Muscle of leg (tissue), 11 donors: ENCODE results near the gene HOXB3. TPM values are rescaled to one million over a fixed set of nuclear protein-coding genes. Genes with fewer than 3 reads are reported as not detected.

Experiments
- DNase-seq: peaks from one replicate; pipeline ENCODE4 v3.0.0; 2013
- H3K27ac ChIP-seq: one replicate; pipeline ENCODE4 v1.5.1; 2013; ENCODE audit warnings: mild to moderate bottlenecking, low read length, control low read depth
- H3K27me3 ChIP-seq: one replicate; pipeline ENCODE4 v1.6.1; 2013; ENCODE audit warnings: low read length; ENCODE audit not compliant: control insufficient read depth, insufficient read depth
- H3K36me3 ChIP-seq: one replicate; pipeline ENCODE4 v1.6.1; 2013; ENCODE audit warnings: low read length; ENCODE audit not compliant: control insufficient read depth, insufficient read depth
- H3K4me1 ChIP-seq: one replicate; pipeline ENCODE4 v1.6.1; 2013; ENCODE audit warnings: low read length; ENCODE audit not compliant: control insufficient read depth, insufficient read depth
- H3K4me3 ChIP-seq: one replicate; pipeline ENCODE4 v1.5.1; 2013; ENCODE audit warnings: low read length, control low read depth
- H3K9me3 ChIP-seq: replicated peaks from 2 replicates; pipeline ENCODE4 v1.6.1; 2013; ENCODE audit warnings: low read depth, low read length; ENCODE audit not compliant: control insufficient read depth
- WGBS: methylation state at CpG from one replicate; pipeline ENCODE4 v1.1.5; 2013; ENCODE audit warnings: missing lambda C conversion rate; ENCODE audit not compliant: insufficient coverage; 5-methylcytosine and 5-hydroxymethylcytosine counted together
- polyA plus RNA-seq, 8 donors: library from polyadenylated mRNA; unstranded; fragments of 120-200 nt; gene quantifications; one replicate each; pipeline versions ENCODE4 v1.2.1 to v1.2.3, GENCODE V29; 2013; ENCODE audit warnings: inconsistent platforms in 1 of 8, low replicate concordance in 1 of 8; ENCODE audit not compliant: insufficient read length in 8 of 8, insufficient read depth in 1 of 8
- total RNA-seq: library from RNA; stranded (reverse); fragments of 120-200 nt; gene quantifications from one replicate; pipeline ENCODE4 v1.2.4, GENCODE V29; 2013

HOXB3 gene
- total and polyA plus RNA-seq, 9 donors, result 3.1 to 14.6 (median 9.4) TPM

DNA sequence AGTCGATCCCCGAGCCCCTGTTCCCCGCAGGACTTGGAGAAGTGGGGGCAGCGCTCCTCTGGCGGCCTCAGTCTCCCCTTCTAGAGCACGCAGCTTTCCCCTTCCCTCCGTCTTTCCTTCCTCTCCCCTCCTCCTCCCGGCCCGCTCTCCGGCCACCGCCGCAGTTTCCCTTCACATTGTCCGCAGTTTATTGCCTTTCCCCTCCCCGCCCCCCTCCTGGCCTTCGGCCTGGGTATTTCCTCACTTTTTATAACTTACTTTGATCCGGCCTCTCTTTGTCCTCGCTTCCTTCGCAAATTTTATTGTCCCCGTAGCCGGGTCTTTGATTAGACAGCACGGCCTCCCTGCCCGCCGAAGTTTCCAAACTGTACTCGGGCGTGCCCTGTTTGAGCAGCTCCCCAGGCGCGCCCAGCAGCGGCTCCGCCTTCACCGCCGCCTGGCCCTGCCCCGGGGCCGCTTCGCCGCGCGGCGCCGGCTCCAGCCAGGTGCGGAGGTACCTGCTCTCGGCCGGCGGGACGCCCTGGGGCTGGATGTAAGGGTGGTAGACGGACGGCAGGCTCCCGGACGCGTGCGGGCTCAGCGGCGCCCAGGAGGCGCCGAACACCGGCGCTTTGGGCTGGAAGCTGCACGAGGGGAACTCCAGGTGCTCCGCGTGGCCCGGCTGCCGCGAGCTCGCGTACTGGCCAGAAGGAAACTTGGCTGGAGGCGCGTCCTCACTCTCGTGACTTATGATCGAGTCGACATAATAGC is 35.6 kb upstream of the HOXB3 start:
- Histone ChIP-seq H3K9me3 (no peaks in the 10 kb centered on the region), H3K27ac (peak overlapping the region; percentile 61), H3K27me3 (peaks cover 97% of the 10 kb centered on the region), H3K36me3 (no peaks in the 10 kb centered on the region), H3K4me3 (peak overlapping the region; percentile 23), H3K4me1 (peaks cover 21% of the 10 kb centered on the region)
- no peak for DNase-seq
- WGBS, result under 1% methylated on average over 69 of the region's 69 CpGs

DNA sequence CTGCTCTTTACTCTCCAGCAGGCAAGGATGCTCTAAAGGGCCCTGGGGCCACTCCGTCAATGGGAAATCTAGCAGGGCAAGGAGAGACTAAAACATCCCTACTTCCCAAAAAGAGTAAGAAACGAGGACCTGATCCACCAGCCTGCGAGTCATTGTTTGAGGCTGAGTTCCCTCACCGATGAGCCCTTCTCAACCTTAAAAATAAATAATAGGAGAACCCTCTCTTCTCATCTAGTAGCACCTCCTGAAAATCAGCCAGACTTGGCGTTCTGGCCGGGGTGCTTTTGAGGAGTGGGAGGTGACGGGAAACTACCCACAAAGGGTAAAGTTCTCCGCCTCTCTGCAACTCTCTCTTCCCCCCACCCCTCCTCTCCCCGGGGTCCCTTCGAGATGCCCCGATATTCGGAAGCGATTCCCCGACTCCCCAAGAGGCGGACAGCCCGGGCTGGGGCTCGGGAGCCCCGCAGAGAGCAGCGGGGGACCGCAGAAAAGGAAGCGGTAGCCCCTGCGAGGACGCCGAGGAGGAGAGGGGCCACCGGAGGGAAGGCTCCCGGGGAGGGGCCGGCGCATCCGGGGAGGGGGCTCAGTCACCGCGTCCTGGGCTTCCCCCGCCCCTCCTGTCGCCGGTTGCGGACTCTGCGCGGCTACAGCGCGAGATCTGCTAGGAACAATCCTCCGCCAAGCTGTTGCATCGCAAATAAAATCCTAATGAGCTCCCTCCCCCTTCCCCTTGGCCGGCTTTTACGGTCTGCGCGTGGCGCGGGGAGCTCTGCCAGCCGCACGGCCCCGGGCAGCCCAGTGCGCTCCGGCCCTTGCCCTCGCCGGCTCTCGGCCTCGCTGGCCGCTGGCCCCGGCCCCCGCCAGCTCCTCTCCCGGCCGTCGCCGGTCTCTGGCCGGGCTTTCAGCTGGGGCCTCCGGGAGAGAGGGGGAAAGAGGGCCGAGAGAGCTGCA is 34.8 kb upstream of the HOXB3 start:
- peaks cover 21% of the 10 kb centered on the region for H3K4me1 ChIP-seq
- H3K4me3 ChIP-seq, result peak overlapping the region; percentile 15
- no peaks in the 10 kb centered on the region for H3K9me3 ChIP-seq
- no peaks in the 10 kb centered on the region for H3K36me3 ChIP-seq
- H3K27ac ChIP-seq, result peak overlapping the region; percentile 48
- DNase-seq, result no peak
- peaks cover 99% of the 10 kb centered on the region for H3K27me3 ChIP-seq
- under 1% methylated on average over 49 of the region's 66 CpGs for WGBS

DNA sequence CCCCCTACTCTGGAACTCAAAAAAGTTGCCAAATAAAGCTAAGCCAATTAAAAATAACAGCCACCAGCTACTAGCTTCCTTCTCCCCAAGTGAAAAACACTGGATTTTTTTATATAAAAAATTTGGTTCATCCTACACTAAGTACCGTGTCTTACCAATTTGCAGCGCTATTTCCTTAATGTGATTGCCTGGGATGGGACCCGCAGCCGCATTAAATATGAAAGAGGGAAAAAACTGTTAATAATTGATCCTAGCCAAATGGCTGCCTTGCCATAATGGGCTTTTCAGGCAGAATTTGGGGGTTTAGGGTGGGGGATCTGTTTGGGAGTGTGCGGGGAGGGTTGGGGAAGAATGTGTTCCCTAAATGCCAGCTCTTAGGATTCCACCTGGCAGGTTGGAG is 34.1 kb upstream of the HOXB3 start:
- Histone ChIP-seq H3K27me3 (peaks cover 100% of the 10 kb centered on the region), H3K27ac (no peak overlapping the region), H3K4me1 (peaks cover 21% of the 10 kb centered on the region), H3K9me3 (no peaks in the 10 kb centered on the region), H3K36me3 (no peaks in the 10 kb centered on the region), H3K4me3 (no peak overlapping the region)
- 40% methylated on average over 2 of the region's 5 CpGs for WGBS
- DNase-seq, result no peak

DNA sequence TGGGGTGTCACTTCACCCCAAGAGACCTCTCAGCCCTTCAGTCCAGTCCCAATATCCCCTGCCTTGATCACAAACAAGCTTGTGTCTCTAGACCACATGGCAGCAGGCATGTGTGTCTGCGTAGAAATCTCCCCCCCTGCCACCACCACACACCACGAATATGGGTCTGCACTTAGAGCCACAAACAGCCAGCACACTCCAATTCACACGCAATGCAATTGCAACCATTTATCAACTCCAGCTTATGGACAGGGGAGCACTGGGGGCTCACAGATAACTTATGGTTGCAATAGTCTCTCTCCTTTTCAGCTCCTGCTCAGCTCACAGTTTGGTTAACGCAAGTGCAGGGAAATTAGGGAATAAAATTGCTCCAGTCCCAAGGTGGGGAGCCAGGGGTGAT is 33.5 kb upstream of the HOXB3 start:
- Histone ChIP-seq H3K9me3 (no peaks in the 10 kb centered on the region), H3K4me3 (no peak overlapping the region), H3K4me1 (peaks cover 21% of the 10 kb centered on the region), H3K27me3 (peaks cover 100% of the 10 kb centered on the region), H3K36me3 (no peaks in the 10 kb centered on the region), H3K27ac (no peak overlapping the region)
- no peak for DNase-seq
- WGBS, result 24% methylated on average over 3 of the region's 4 CpGs

DNA sequence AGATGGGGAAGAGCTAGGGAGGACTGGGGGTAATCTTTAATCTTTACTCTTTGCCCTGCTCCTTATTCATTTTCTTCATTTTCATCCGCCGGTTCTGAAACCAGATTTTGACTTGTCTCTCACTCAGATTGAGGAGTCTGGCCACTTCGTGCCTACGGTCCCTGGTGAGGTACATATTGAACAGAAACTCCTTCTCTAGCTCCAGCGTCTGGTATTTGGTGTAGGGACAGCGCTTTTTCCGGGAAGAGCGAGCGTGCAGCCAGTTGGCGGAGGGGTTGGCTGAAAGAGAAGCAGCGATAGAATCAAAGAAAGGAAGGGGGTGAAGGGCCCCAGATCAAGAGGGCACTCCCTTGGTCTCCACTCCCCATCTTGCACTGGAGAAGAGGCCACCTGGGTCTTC is 32.8 kb upstream of the HOXB3 start:
- no peak for DNase-seq
- Histone ChIP-seq H3K27me3 (peaks cover 100% of the 10 kb centered on the region), H3K27ac (no peak overlapping the region), H3K36me3 (no peaks in the 10 kb centered on the region), H3K4me1 (peaks cover 23% of the 10 kb centered on the region), H3K9me3 (no peaks in the 10 kb centered on the region), H3K4me3 (no peak overlapping the region)
- no CpG with 5 or more reads among the region's 11 CpGs for WGBS

DNA sequence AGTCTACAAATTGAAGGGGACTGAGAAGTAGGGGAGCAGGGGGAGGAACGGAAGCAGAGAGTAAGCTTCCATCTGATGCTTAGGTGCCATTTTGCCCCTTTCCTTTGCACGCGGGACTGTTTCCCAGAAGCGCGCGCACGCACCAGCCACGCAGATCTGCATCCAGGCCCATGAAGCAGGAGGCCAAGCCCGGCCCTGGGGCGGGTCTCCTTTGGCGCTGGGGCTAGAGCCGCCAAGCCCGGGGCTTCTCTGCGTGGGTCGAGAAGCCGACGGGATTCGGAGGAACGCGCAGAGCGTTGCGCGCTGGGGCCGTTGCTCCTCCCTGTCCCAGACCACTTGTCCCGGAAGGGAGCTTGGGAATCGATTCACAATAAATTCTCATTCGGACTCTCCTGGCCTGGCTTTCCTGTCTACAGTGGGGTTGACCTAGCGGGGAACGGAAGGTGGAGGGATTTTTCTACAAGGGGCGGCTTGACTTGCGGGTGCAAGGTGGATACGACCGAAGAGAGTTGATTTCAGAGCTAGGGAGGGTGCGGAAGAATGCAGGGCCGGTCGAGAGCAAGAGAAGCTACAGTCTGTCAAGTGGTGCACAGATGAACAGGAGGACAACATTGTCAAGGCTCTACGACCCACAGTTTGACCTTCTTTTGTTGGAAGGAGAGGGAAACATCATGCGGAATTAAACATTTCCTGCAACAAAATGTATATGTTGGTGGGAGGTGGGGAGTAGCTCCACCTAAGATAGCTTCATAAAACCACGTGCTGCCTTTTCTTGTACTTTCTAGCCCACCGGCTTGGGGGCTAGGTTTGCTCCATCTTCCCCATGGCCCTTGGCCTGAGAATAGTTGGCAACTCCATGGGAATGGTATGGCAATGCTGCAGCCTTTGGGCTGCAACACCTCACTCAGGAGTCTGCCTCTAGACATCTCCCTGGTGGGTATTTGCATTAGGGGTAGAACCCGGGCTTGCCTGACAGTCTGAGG is 31.7 kb upstream of the HOXB3 start:
- H3K9me3 ChIP-seq, result no peaks in the 10 kb centered on the region
- H3K4me3 ChIP-seq, result no peak overlapping the region
- H3K36me3 ChIP-seq, result no peaks in the 10 kb centered on the region
- peaks cover 100% of the 10 kb centered on the region for H3K27me3 ChIP-seq
- H3K27ac ChIP-seq, result no peak overlapping the region
- WGBS, result 12% methylated on average over 38 of the region's 41 CpGs
- peaks cover 23% of the 10 kb centered on the region for H3K4me1 ChIP-seq
- DNase-seq, result no peak

DNA sequence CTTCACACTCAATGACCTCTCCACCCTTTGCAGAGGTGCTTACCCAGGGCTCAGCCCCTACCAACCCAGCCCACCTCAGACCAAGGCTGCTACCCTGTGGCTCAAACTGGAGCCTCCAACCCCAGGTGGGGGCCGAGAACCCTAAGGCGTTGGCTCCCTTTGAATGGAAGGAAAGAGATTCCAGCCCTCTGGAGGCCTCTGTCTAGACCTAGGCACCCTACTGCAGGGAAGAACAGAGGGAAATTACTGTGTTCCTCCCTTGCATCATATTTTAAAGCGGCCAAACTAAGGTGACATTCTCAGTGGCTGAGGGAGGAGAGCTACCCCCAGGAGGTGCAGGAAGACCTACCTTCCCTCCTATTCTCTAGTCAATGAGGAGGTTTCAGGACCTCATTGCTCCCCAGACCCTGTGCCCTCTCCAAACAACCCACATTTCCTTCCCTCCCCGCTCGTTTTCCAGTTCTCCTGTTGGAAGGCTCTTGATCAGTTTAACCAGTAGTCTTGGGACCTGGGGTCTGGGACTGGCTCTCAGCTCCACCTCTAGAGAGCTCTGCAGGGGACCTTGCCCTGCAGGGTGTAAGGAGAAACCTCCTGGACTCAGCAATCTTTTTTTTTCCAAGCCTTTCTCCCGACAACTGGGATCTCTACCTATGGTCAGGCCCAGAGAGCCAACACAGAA is 30.6 kb upstream of the HOXB3 start:
- 25% methylated on average over 2 of the region's 6 CpGs for WGBS
- peaks cover 100% of the 10 kb centered on the region for H3K27me3 ChIP-seq
- H3K4me1 ChIP-seq, result peaks cover 14% of the 10 kb centered on the region
- H3K27ac ChIP-seq, result no peak overlapping the region
- no peak overlapping the region for H3K4me3 ChIP-seq
- no peaks in the 10 kb centered on the region for H3K9me3 ChIP-seq
- H3K36me3 ChIP-seq, result no peaks in the 10 kb centered on the region
- DNase-seq, result no peak

DNA sequence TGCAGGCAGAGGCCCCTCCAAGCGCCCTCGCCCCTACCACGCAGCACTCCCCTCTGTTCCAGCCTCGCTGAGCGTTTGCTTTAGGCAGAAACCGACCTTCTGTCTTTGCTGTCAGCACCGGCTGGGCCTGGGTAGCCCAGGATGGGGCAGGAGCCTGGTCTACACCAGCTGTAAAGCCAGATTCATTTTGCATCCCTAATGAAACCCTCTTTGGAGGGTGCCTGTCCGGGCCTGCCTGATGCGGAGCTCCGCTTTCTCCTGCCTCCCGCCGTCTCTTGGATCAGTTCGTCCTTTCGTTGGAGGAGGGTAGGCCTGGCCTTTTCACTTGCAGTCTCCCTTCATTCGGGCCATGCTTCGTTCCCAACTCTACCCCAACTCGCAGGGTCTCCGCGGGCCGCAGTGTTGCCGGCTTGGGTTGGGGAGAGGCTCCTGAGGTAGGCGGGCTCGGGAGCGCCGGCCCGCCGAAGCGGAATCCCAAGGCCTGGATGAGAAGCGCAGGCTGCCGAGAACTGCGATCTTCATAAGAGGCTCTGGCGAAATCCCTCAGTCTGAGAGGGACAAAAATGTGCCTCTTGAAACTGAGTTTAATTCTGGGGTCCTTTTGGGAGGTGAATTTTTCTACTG is 29.9 kb upstream of the HOXB3 start:
- Histone ChIP-seq H3K4me1 (peaks cover 8% of the 10 kb centered on the region), H3K9me3 (no peaks in the 10 kb centered on the region), H3K27me3 (peaks cover 100% of the 10 kb centered on the region), H3K27ac (no peak overlapping the region), H3K4me3 (no peak overlapping the region), H3K36me3 (no peaks in the 10 kb centered on the region)
- no peak for DNase-seq
- WGBS, result 13% methylated on average over 26 of the region's 32 CpGs

DNA sequence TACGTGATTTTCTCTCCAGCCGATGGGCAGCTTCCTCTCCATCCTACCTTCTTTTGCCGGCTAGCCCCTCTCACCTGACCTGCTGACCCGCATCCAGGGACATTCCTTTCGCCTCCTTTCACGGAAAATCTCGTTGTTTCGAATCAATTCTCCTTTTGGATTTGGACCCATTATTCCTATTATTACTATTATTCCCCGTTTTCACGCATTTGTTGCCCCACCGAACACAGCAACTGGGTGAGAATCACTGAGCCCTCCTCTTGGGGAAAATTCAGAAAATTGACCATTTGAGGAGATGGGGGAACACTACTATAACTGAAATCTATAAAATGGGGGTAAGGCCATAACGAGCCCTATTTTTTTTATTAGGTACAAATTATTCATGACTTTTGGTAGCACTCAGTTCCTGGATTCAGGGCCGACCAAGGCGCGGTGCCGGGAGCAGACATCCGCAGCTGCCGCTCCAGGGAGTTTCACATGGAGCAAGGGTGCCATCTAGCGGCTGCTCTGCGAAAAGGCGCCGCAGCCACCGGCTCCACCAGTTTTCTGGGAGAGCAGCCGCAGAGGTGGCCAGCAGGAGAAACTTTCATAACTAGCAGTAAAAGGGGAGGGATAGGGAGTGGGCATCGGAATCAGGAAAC is 28.3 kb upstream of the HOXB3 start:
- WGBS, result 1% methylated on average over 11 of the region's 25 CpGs
- Histone ChIP-seq H3K36me3 (no peaks in the 10 kb centered on the region), H3K27ac (no peak overlapping the region), H3K4me1 (peaks cover 13% of the 10 kb centered on the region), H3K27me3 (peaks cover 100% of the 10 kb centered on the region), H3K4me3 (no peak overlapping the region), H3K9me3 (no peaks in the 10 kb centered on the region)
- peak; percentile 90 for DNase-seq
